Activated T-helper 1 cell treated with Interleukin-2 at 50 U/mL for 16 hours (primary cell): ENCODE data around the gene A4GALT.
"Not testable (repeated sequence)": the region's sequence is repeated elsewhere in the genome, so short reads cannot be mapped to it uniquely, and the experiment has no call there.

Source experiments
- DNase-seq: peaks from one replicate; pipeline ENCODE4 v3.0.0-alpha.2; 2020; ENCODE audit warnings: low read depth

Gene A4GALT

DNA sequence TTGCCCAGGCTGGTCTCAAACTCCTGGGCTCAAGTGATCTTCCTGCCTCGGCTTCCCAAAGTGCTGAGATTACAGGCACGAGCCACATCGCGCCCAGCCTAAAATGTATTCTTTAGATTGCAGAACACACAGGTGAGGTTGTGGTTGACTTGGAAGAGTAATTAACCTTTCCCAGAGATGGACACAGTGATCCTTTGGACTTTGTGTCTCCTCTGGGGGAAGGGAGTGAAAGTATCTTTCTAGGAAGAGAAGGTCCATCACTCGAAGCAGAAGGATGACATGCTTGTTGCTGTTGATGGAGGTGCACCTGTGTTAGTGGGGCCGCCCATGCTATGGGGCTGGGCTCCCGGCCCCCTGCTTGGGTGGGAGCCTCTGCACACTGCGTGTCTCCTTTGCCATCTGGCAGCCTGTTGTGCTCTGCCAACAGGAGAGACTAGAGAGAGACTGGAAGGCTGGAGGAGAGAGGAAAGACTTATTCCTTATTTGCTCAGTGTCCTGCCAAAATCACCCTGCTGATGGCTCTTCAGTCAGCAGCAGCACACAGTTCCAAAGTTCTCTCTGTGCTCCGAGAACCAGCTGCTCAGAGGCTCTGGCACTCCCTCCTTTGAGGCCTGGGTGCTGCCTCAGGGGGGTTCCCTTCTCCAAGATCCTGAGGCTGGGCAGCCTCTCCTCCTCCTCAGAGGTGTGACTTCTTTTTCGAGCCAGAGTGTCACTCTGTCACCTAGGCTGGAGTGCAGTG, 38.4 kb downstream of the A4GALT start:
- DNase-seq: no peak

DNA sequence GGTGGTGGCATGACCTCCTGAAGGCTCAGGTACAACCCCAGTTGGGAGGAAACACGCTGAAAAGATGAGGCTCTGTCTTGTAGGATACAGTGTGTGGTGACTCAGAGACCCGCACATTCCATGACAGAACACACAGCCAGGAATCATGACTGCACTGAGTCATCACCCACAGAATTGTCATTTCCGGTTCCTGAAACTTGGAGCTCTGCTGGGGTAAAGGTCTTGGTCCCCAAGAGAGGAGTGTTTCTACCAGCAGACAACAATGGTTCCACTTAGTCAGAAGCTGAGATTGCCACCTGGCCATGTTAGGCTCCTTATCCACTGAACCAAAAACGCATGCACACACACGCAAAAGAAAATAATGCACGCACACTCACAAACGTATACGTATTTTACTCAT, 40.0 kb downstream of the A4GALT start:
- no peak for DNase-seq

DNA sequence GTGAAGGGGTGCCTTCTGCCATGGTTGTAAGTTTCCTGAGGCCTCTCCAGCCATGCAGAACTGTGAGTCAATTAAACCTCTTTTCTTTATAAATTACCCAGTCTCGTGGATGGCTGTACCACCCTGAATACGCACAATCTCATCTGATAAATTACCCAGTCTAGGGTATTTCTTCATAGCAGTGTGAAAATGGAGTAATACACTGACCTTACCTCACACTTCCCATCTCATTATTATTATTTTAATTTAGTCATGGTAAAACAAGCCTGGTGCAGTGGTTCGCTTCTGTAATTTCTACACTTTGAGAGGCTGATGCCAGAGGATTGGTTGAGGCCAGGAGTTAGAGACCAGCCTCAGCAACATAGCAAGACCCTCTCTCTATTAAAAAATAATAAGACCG, 41.0 kb downstream of the A4GALT start:
- DNase-seq: no peak

DNA sequence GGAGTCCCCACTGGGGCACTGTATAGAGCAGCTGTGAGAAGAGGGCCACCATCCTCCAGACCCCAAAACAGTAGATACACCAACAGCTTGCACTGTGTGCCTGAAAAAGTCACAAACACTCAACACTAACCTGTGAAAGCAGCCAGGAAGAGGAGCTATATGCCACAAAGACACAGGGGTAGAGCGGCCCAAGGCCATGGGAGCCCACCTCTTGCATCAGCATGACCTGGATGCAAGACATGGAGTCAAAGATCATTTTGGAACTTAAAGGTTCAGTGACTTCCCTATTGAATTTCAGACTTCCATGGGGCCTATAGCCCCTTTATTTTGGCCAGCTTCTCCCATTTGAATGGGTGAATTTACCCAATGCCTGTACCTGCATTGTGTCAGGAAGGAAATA, 41.8 kb downstream of the A4GALT start:
- no peak for DNase-seq

DNA sequence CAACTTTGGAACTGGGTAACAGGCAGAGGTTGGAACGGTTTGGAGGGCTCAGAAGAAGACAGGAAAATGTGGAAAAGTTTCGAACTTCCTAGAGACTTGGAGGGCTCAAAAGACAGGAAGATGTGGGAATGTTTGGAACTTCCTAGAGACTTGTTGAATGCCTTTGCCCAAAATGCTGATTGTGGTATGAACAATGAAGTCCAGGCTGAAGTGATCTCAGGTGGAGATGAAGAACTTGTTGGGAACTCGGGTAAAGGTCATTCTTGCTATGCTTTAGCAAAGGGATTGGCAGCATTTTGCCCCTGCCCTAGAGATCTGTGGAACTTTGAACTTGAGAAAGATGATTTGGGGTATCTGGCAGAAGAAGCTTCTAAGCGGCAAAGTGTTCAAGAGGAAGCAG, 42.7 kb downstream of the A4GALT start:
- not testable (repeated sequence) for DNase-seq

DNA sequence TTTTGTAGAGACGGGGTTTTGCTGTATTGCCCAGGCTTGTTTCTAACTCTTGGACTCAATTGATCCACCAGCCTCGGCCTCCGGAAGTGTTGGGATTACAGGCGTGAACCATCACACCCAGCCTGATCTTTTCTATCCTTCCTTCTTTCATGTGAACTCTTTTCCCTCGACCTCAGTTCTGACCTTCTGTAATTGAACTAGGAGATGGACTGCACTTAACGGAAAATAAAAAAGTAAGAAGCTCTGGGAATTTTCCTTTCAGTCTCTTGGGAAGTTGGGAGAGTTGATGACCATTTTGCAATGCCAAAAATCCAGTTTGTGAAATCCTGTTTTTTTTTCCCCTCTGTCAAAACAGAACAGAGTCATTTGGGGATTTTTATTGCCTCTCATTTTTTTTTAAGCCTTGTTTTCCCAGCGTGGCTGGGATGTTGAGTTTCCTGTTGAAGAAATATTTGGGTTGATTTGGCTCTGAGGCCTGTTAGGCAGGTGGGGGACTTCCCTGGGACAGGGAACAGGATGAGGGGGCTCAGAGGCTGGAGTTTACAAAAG, 44.5 kb downstream of the A4GALT start:
- DNase-seq: no peak

DNA sequence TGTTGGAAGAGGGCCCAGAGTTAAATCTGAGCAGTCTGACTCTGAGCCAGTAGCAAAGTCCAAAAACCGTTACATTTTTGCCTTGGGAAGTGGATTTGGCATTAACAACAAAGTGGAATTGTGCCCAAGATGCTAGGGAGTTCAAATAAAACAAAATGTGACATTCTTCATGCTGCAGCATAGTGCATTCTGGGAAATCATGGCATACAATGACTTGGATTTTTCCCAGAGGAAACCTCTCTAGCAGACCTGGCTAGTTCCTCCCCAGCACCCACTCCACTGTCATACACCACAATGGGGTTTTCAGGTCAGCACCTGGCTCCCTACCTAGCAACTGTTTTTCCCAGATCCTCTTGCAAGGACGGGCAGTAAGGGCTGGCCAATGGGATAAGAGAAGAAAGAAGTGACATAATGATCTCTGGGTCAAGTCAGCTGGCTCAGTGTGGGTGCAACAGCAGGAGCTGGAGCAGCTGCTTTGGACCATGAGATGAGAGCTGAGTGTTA, 46.7 kb downstream of the A4GALT start:
- no peak for DNase-seq

DNA sequence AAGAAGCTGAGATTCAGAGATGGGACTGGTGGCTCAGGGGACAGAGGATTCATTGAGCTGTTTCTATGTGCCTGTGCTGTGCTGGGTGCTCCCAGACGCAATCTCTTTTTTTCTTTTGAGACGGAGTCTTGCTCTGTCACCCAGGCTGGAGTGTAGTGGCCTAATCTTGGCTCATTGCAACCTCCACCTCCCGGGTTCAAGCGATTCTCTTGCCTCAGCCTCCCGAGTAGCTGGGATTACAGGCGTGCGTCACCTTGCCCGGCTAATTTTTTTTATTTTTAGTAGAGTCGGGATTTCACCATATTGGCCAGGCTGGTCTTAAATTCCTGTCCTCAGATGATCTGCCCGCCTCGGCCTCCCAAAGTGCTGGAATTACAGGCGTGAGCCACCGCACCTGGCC, 47.6 kb downstream of the A4GALT start:
- DNase-seq: not testable (repeated sequence)

DNA sequence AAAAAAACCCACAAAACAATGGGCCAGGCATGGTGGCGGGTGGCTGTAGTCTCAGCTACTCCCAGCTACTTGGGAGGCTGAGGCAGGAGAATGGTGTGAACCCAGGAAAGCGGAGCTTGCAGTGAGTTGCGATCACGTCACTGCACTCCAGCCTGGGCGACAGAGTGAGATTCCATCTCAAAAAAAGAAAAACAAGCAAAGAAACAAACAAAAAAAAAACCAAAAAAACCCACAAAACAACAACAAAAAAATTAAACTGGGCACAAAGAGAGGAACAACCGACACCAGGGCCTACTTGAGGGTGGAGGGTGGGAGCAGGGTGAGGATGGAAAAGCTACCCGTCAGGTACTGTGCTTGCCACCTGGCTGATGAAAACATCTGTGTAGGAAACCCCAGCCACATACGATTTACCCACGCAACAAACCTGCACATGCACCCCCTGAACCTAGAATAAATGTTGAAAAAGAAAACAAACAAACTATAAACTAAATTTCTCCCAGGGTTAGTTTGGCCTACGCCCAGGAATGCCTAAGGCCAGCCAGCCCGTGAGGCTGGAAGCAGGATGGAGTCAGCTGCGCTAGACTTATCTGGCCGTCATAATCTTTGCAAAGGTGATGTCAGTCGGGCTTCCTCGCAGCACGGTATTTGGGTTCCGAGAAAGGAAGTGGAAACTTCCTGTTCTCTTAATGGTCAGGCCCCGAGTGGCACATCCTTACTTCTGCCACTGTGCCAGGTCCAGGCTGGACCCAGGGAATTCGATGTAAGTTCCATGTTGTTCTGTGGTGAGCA, 49.6 kb downstream of the A4GALT start:
- DNase-seq: no peak

DNA sequence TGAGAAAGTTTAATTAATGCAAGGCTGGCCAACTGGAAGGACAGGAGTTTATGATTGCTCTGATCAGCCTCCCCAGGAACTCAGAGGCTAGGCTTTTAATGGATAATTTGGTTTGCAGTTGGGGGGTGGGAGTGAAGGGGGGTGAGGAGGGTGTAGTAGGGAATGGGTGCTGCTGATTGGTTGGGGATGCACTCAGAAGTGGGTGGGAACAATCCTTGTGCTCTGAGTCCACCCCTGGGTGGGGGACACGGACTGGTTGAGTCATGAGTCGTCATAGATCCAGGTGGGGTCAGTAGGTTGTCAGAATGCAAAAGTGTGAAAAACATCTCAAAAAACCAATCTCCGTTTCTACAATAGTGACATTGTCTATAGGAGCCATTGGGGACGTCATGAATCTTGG, 50.6 kb downstream of the A4GALT start:
- DNase-seq: no peak

DNA sequence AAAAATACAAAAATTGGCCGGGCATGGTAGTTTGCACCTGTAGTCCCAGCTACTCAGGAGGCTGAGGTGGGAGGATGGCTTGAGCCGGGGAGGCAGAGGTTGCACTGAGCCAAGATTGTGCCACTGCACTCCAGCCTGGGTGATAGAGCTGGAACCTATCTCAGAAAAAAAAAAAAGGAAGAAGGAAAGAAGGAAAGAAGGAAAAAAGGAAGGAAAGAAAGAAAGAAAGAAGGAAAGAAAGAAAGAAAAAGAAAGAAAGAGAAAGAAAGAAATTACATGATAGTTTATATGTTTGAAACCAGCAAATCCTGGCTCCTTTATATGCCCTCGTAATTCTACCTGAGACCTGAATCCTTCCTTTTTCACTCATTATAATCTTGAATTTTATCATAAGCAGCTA, 54.3 kb downstream of the A4GALT start:
- not testable (repeated sequence) for DNase-seq

DNA sequence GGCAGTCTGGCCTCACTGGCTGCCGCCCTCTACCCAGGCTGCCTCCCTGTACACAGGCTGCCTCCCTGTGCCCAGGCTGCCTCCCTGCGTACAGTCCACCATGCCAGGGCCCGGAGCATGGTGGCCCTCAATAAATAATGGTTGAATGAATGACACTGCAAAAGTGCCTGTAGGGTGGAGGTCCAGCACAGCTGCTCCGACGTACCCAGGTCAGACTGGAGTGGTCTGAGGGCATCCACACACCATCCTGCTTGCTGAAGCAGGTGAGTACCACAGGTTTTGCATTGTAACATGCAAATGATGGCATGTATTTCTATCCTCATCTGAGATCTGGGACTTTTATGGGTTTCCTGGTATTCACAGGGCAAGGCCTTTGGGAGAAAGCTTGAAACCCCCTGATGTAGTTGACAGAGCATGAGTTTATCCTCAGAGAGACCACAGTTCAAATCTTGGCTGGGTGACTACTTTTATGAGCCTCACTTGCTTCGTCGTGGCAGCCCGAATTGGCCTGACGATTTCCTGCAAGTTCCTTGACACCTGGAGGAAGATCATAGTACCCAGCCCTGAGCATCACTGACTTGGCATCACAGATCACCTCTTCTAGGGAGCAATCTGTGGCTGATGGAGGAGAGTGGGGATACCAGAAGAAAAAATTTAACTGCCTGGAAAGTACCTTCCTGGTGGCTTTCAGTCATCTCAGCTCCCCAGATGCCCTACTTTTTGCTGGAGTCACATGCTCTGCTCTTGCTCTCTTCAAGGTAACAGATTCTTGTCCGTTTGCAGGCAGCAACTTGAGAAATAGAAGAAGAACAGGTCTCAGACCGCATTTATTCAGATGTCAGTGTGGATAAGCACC, 55.5 kb downstream of the A4GALT start:
- DNase-seq: no peak

DNA sequence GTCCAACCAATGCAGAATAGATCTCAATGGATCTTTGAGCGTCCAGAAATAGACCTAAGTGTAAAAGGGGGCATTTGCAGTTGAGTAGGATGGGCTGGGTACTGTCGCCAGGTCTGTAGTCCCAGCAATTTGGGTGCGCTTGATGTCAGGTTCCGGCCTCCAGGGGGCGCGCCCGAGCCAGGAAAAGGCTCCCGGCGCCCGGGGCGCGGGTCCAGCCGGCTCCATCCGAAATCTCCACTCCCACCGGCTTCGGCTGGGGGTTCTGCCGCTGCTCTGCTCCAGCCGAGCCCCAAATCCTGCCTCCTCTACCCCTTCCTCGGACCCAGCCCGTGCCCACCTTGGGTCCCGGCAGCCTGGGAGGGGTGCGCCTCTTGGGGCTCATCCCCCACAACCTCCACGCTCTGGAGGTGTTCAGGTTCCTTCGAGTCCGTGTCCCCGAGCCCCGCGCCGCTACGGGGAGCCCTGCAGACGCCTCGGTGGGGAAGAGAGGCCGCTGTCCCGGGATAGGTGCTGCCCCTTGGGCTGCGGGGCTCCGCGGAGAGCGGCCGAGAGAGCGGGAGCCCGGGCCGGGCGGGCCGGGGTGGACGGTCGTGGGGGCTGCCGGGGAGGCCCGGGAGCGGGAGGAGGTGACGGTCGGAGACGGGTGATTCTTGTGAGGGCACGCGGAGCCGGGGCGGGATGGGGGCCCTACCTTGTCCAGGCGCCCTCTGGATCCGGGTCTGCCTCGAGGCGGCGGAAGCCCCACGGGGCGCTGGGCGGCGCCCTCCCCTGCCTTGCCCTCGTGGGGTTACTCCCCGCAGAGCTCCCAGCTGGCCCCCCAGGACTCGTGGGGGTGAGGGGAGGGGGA, 58.5 kb downstream of the A4GALT start:
- DNase-seq: peak; percentile 68

DNA sequence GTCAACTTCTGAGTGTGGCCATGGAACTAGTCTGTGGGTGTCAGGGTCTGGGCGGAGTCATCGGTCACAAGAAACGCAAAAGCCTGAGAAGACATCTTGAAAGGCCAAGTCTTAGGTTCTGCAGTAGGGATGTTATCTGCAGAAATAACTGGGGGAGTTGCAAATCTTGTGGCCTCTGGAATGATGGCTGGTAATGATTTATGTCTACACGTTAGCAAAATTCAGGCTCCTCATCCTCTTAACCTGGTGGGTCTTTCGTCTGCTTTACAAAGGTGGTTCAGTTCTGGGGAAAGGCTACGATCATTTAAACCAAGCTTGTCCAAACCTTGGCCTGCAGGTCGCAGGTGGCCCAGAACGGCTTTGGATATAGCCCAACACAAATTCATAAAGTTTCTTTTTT, 64.1 kb downstream of the A4GALT start:
- DNase-seq: no peak

DNA sequence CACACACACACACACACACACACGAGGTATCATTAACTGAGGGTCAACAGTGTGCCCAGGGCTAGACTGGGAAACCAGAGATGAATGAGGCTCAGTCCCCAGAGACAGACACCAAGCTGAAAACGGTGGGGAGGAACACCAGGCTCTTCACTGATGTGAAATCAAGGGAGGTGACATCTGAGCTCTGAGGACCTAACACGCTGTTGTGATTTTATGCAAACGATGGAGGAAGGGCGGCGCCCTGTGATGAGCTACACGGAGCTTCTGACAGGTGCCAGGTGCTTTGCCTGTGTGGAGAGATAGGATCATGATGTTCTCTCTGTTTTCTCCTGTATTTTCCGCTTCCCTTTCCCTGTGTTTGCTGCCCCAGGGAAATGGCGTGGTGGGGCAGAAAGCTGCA, 65.0 kb downstream of the A4GALT start:
- DNase-seq: no peak

DNA sequence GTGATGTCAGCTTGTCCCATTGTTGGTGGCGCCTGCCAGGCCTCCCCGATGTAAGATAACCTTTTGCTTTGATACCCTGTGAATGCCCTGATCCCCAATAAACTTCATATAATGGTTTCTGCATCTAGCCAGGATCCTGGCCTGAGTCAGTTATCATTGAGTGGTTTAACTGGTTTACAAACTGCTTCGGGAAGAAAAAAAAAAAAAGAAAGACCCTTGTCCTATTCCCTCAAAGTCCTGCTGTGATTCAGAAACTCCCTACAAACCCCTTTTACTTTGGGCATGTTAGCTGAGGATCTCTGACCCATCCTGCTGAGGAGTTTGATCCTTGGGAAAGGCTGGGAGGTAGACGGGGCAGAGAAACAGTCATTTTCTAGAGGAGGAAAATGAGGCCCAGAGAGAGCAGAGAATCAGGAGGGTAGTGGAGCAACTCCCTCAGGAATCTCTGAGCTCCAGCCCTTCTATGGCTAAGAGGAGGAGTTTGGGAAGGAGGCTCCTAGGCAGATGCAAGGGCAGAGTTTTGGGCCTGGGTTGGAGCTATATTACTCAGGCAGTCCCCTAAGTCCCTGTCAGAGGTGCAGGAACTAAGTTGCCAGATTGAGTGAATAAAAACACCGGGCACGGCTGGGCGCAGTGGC, 66.1 kb downstream of the A4GALT start:
- DNase-seq: no peak

DNA sequence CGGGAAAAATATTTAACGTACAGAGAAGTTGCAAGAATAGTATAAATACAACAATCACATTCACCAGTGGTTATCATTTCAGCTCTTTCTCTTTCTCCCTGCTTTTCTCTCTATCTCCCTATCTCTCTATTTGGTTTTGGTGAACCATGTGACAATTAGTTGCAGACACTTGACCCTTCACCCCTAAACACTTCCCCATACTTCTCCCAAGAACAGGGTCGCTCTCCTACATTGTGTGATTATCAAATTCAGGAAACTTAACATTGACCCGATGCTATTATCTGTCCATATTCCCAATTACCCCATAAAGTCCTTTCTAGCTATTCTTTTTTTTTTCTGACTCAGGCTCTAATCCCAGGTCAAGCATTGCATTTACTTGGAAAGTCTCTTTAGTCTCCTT, 66.7 kb downstream of the A4GALT start:
- DNase-seq: no peak

DNA sequence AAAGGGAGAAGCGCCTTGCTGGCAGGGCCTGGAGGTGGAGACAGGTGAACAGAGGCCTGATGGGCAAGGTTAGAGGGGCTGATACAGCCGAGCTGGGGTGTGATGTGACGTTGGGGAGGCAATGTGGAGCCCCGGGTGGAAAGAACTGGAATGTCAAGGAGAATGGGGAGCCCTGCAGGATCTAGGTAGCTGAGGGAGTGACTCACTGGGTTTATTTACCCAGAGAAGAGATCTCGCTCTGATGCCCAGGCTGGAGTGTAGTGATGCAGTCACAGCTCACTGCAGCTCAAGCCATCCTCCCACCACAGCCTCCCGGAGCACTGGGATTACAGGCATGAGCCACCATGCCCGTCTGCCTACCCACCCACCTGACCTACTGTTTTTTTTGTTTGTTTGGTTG, 69.5 kb downstream of the A4GALT start:
- no peak for DNase-seq

DNA sequence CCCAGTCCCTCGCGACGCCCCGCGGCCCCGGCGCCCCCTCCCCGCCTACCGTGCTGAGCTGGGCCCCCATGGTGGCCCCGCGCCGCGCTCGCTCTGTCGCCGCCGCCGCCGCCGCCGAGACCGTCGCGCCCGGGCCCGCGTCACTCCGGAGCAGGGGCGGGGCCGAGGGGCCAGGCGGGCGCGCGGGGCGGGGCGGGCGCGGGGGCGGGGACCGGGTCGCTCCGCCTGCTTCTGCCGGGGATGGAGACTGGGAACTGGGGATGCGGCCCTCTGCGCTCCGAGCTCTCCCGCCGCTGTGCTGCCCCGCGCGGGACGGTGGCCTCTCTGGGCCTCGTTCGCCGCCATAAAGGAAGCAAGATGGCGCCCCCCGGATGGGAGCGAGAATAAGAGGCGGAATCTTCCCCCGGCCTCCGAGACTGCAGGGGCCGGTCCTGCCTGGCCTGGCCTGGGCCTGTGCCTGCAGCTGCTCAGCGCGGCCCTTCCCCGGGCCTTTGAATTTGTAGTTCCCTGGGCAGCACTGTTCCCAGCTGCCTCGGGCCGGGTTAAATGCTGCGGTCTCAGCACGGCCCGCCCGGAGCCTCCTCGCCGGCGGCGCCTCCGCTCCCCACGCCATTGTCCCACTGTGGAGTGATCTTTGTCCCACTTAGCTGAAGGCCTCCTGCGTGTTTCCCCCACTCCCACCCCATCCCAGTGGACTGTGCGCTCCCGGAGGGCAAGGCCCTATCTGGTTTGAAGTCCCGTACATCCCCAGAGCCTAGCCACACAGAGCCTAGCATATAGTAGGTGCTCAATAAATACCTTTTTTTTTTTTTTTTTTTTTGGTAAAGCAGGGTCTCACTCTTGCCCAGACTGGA, 71.2 kb downstream of the A4GALT start, which contains the start of gene CYB5R3:
CYB5R3 (minus strand) TSS at position 147 of the 854 bp plus-strand sequence; CDS start at position 70, 77 bp downstream.
- DNase-seq: peak; percentile 64
